ENCODE measurements around the gene NKD1.
"Not testable (repeated sequence)": the region's sequence is repeated elsewhere in the genome, so short reads cannot be mapped to it uniquely, and the experiment has no call there.

NKD1 gene

GRCh38 chr16:50534091-50534490, 14.1 kb upstream of the NKD1 start:
- DNase-seq (ENCODE audit: extremely low read depth, low read depth): no peak
- no peak for TF ChIP-seq CTCF (IDR thresholded peaks at IDR 0.05; ENCODE audit: low read depth, low read length)

- no peak for DNase-seq (ENCODE audit: extremely low read depth, low read depth)
- TF ChIP-seq CTCF (IDR thresholded peaks at IDR 0.05; ENCODE audit: low read depth, low read length): no peak
Measured at GRCh38 chr16:50534556-50534955, 13.6 kb upstream of the NKD1 start.

DNA sequence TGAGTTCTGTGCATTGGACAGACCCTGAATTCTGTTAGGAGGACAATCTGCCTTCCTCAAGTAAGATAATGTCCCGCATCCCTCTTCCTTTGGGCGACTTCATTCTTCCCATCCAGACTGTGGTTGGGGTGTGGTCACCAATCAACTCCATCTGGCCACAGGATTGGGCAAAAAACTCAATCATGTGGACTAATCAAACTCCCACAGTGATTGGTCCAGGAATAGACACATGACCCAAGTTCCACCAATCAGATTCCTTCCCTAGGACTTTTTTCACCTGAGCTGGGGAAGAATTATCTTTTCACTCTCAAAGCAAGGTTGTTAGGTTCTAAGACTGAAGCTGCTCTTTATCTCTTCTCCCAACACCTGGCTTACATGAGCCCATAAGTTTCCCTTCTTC, 13.2 kb upstream of the NKD1 start:
- no peak for TF ChIP-seq CTCF (IDR thresholded peaks at IDR 0.05; ENCODE audit: low read depth, low read length)
- DNase-seq (ENCODE audit: extremely low read depth, low read depth): no peak

GRCh38 chr16:50535506-50536257, 12.5 kb upstream of the NKD1 start:
- TF ChIP-seq CTCF (IDR thresholded peaks at IDR 0.05; ENCODE audit: low read depth, low read length): no peak
- DNase-seq (ENCODE audit: extremely low read depth, low read depth): no peak

- not testable (repeated sequence) for DNase-seq (ENCODE audit: extremely low read depth, low read depth)
Measured at GRCh38 chr16:50536258-50536645, 11.9 kb upstream of the NKD1 start.

GRCh38 chr16:50537533-50538290, 10.5 kb upstream of the NKD1 start:
- DNase-seq (ENCODE audit: extremely low read depth, low read depth): no peak
- TF ChIP-seq CTCF (IDR thresholded peaks at IDR 0.05; ENCODE audit: low read depth, low read length): no peak

DNA sequence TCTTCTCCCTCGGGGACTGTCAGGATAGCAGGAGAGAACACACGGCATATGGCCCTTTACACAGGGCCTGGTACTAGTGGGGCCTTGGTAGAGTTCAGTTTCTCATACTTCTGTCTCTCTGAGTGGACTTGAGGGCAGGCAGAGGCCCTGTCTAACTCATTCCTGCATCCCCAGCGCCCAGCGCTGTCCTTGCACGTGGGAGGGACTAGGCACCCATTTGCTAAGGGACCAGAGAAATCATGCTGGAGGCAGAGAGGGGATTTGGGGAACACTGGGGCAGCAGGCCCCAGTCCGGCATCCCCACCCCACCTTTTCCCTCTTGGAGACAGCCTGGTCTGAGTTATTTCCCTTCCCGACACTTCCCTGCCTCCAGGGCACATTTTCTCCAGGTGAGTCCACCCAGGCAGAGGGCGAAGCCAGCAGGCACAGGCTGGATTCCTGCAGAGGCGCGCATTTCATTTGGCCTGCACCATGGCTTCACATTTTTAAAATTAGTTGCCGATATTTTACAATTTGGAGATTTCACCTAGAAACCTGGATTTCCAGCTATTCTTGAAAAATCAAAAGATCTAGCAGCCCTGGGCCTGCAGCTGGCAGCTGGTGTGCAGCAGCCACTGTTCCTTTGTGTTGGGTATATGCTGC, 9.7 kb upstream of the NKD1 start:
- no peak for TF ChIP-seq CTCF (IDR thresholded peaks at IDR 0.05; ENCODE audit: low read depth, low read length)

More for the DNA sequence above, 9.7 kb upstream of the NKD1 start:
- no peak for DNase-seq (ENCODE audit: extremely low read depth, low read depth)
